H1 (cell line): Measurements from ENCODE around the gene DOCK6.

Source experiments
- EP300 ChIP-seq, 2 experiments: IDR thresholded peaks; 1 replicate in 1 of 2; 2 replicates in 1 of 2; pipeline ENCODE4 v1.6.1; 2011 to 2012; ENCODE audit warnings: low read depth in 2 of 2, low read length in 2 of 2, mild to moderate bottlenecking in 2 of 2, borderline replicate concordance in 1 of 2, inconsistent platforms in 1 of 2, moderate library complexity in 1 of 2
- FOSL1 ChIP-seq: IDR thresholded peaks from 2 replicates; pipeline ENCODE4 v1.6.1; 2011; ENCODE audit warnings: mild to moderate bottlenecking, low read depth, low read length, moderate library complexity; ENCODE audit not compliant: insufficient read depth
- GTF2F1 ChIP-seq: IDR thresholded peaks from 2 replicates; pipeline ENCODE4 v1.6.1; 2012; ENCODE audit warnings: low read depth, low read length, improper control_type of control experiment, borderline replicate concordance
- POLR2A ChIP-seq, 2 experiments: IDR thresholded peaks; 1 replicate in 1 of 2; 2 replicates in 1 of 2; pipeline ENCODE4 v1.6.1; 2011; ENCODE audit warnings: low read depth in 2 of 2, low read length in 2 of 2, mild to moderate bottlenecking in 2 of 2; ENCODE audit errors: control extremely low read depth in 1 of 2
- RAD21 ChIP-seq, 2 experiments: IDR thresholded peaks in 1 of 2; conservative IDR thresholded peaks in 1 of 2; 2 replicates each; pipeline ENCODE4 v1.6.1; 2011; ENCODE audit warnings: low read depth in 2 of 2, low read length in 2 of 2, improper control_type of control experiment in 1 of 2, inconsistent platforms in 1 of 2, mild to moderate bottlenecking in 1 of 2, moderate library complexity in 1 of 2
- SUZ12 ChIP-seq: fragments of 200-600 bp; sonication (generic); IDR thresholded peaks from 2 replicates; pipeline ENCODE4 v1.6.1; 2012; ENCODE audit warnings: mild to moderate bottlenecking, inconsistent platforms, low read length, moderate library complexity, mixed read lengths
- TAF1 ChIP-seq: IDR thresholded peaks from 2 replicates; pipeline ENCODE4 v1.6.1; 2011; ENCODE audit warnings: mild to moderate bottlenecking, low read depth, low read length
- YY1 ChIP-seq: IDR thresholded peaks from 2 replicates; pipeline ENCODE4 v1.6.1; 2011; ENCODE audit warnings: low read depth, mild to moderate bottlenecking, low read length
- TF ChIP-seq, protein P1 (sequence below), 3 experiments: IDR thresholded peaks; 1 replicate in 2 of 3; 2 replicates in 1 of 3; pipeline versions ENCODE4 v1.5.1 to v1.6.1; 2011; ENCODE audit warnings: low read length in 3 of 3, mild to moderate bottlenecking in 3 of 3, inconsistent platforms in 2 of 3, low read depth in 1 of 3, moderate library complexity in 1 of 3; ENCODE audit not compliant: insufficient read depth in 1 of 3; ENCODE audit errors: control extremely low read depth in 1 of 3
- TF ChIP-seq, protein P2 (sequence below): IDR thresholded peaks from 2 replicates; pipeline ENCODE4 v1.6.1; 2012; ENCODE audit warnings: low read length, inconsistent platforms

- TF ChIP-seq GTF2F1: no peak
- TF ChIP-seq, protein P1, sequence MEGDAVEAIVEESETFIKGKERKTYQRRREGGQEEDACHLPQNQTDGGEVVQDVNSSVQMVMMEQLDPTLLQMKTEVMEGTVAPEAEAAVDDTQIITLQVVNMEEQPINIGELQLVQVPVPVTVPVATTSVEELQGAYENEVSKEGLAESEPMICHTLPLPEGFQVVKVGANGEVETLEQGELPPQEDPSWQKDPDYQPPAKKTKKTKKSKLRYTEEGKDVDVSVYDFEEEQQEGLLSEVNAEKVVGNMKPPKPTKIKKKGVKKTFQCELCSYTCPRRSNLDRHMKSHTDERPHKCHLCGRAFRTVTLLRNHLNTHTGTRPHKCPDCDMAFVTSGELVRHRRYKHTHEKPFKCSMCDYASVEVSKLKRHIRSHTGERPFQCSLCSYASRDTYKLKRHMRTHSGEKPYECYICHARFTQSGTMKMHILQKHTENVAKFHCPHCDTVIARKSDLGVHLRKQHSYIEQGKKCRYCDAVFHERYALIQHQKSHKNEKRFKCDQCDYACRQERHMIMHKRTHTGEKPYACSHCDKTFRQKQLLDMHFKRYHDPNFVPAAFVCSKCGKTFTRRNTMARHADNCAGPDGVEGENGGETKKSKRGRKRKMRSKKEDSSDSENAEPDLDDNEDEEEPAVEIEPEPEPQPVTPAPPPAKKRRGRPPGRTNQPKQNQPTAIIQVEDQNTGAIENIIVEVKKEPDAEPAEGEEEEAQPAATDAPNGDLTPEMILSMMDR (IDR thresholded peaks at IDR 0.05; ENCODE audit: control extremely low read depth in 1 of 3, insufficient read depth in 1 of 3, low read depth in 1 of 3, low read length in 3 of 3): no peak
- TF ChIP-seq, protein P2, sequence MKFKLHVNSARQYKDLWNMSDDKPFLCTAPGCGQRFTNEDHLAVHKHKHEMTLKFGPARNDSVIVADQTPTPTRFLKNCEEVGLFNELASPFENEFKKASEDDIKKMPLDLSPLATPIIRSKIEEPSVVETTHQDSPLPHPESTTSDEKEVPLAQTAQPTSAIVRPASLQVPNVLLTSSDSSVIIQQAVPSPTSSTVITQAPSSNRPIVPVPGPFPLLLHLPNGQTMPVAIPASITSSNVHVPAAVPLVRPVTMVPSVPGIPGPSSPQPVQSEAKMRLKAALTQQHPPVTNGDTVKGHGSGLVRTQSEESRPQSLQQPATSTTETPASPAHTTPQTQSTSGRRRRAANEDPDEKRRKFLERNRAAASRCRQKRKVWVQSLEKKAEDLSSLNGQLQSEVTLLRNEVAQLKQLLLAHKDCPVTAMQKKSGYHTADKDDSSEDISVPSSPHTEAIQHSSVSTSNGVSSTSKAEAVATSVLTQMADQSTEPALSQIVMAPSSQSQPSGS: no peak
- no peak for TF ChIP-seq FOSL1
- TF ChIP-seq SUZ12: no peak
- no peak for TF ChIP-seq POLR2A (IDR thresholded peaks at IDR 0.05; ENCODE audit: control extremely low read depth in 1 of 2, low read depth in 2 of 2, low read length in 2 of 2)
- no peak for TF ChIP-seq YY1
- TF ChIP-seq RAD21 (IDR thresholded peaks at IDR 0.05 in 1 of 2, conservative IDR thresholded peaks at IDR 0.05 in 1 of 2; ENCODE audit: low read depth in 2 of 2, low read length in 2 of 2): no peak
- TF ChIP-seq TAF1: no peak
- no peak for TF ChIP-seq EP300 (IDR thresholded peaks at IDR 0.05; ENCODE audit: borderline replicate concordance in 1 of 2, low read depth in 2 of 2, low read length in 2 of 2)
Measured at GRCh38 chr19:11191273-11191755, 71.0 kb downstream of the DOCK6 start.
